ENCODE measurements around the gene STX1B.

Gene STX1B

GRCh38 chr16:30984669-30985400 lies 25.6 kb downstream of the STX1B start, which contains the start of gene HSD3B7:
Gene HSD3B7 (plus strand): TSS chr16:30985207. CDS start chr16:30985659, 452 bp downstream.
- H2AFZ ChIP-seq (ENCODE audit: low read length, unreplicated experiment), result no peak within 1 kb of the TSS
- no peak within 1 kb of the TSS for H3K27ac ChIP-seq (ENCODE audit: low read depth, low read length)
- H3K27me3 ChIP-seq (ENCODE audit: insufficient read depth, low read length), result no peaks in the 10 kb centered on the region
- no peaks in the 10 kb centered on the region; the same call in 1 of the 2 replicates for H3K36me3 ChIP-seq (ENCODE audit: insufficient read depth, low read length)
- peak within 1 kb of the TSS; percentile 60 for H3K4me3 ChIP-seq (ENCODE audit: low read depth, low read length)
- no peaks in the 10 kb centered on the region for H3K79me2 ChIP-seq (ENCODE audit: control insufficient read depth, insufficient read depth, low read length, unreplicated experiment)
- H3K4me1 ChIP-seq (ENCODE audit: control insufficient read depth, insufficient read depth, low read length, unreplicated experiment), result peaks cover 21% of the 10 kb centered on the region

GRCh38 chr16:30983898-30984610 lies 26.4 kb downstream of the STX1B start:
- H3K4me1 ChIP-seq (ENCODE audit: control insufficient read depth, insufficient read depth, low read length, unreplicated experiment), result peaks cover 21% of the 10 kb centered on the region
- H3K4me3 ChIP-seq (ENCODE audit: low read depth, low read length), result no peak overlapping the region
- no peak overlapping the region for H2AFZ ChIP-seq (ENCODE audit: low read length, unreplicated experiment)
- no peak overlapping the region for H3K27ac ChIP-seq (ENCODE audit: low read depth, low read length)
- H3K27me3 ChIP-seq (ENCODE audit: insufficient read depth, low read length), result no peaks in the 10 kb centered on the region
- no peaks in the 10 kb centered on the region; the same call in 1 of the 2 replicates for H3K36me3 ChIP-seq (ENCODE audit: insufficient read depth, low read length)
- no peaks in the 10 kb centered on the region for H3K79me2 ChIP-seq (ENCODE audit: control insufficient read depth, insufficient read depth, low read length, unreplicated experiment)

GRCh38 chr16:30983289-30983889 lies 27.0 kb downstream of the STX1B start:
- Histone ChIP-seq H3K4me1 (ENCODE audit: control insufficient read depth, insufficient read depth, low read length, unreplicated experiment) (peaks cover 21% of the 10 kb centered on the region), H3K4me3 (ENCODE audit: low read depth, low read length) (no peak overlapping the region), H3K27me3 (ENCODE audit: insufficient read depth, low read length) (no peaks in the 10 kb centered on the region), H3K36me3 (ENCODE audit: insufficient read depth, low read length) (peaks cover 3% of the 10 kb centered on the region; the same call in 1 of the 2 replicates), H2AFZ (ENCODE audit: low read length, unreplicated experiment) (no peak overlapping the region), H3K79me2 (ENCODE audit: control insufficient read depth, insufficient read depth, low read length, unreplicated experiment) (no peaks in the 10 kb centered on the region), H3K27ac (ENCODE audit: low read depth, low read length) (no peak overlapping the region)

DNA sequence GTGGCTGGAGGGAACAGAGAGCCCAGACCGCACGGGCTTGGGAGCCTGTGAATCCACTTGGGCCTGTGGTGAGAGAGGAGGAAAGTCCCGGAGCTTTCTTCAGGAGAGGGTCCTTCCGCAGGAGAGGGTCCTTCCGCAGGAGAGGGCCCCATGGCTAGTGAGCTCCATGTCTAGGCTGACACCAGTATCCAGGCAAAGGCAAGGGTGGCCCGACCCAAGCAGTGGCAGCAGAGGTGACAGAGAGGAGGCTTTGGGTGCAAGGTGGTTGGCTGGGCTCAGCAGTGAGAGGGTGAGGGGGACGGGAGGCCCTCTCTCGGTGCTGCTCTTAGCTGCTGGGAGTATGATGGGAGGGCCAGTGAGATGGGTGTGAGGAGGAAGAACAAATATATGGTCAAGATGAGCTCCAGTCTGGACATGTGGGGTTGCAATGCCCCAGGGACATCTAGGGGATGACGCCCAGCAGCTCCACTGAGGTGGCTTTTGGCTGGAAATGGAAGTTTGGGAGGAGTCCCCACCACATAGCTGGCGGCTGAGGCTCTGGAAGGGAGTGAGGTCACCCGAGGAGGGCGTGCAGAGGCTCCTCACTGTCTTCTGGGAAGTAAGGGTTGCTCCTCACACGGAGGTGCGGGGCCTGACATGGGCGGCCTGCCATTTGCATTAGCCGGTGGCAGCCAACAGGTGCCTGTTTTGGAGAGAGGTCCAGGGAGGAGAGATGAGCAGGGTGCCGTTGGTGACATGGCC lies 27.7 kb downstream of the STX1B start:
- no peak overlapping the region for H2AFZ ChIP-seq (ENCODE audit: low read length, unreplicated experiment)
- H3K79me2 ChIP-seq (ENCODE audit: control insufficient read depth, insufficient read depth, low read length, unreplicated experiment), result no peaks in the 10 kb centered on the region
- no peaks in the 10 kb centered on the region for H3K27me3 ChIP-seq (ENCODE audit: insufficient read depth, low read length)
- H3K4me1 ChIP-seq (ENCODE audit: control insufficient read depth, insufficient read depth, low read length, unreplicated experiment), result peaks cover 21% of the 10 kb centered on the region
- H3K27ac ChIP-seq (ENCODE audit: low read depth, low read length), result no peak overlapping the region
- H3K36me3 ChIP-seq (ENCODE audit: insufficient read depth, low read length), result peaks cover 4% of the 10 kb centered on the region; the same call in 1 of the 2 replicates
- no peak overlapping the region for H3K4me3 ChIP-seq (ENCODE audit: low read depth, low read length)

- Histone ChIP-seq H3K27me3 (ENCODE audit: insufficient read depth, low read length) (no peaks in the 10 kb centered on the region), H3K27ac (ENCODE audit: low read depth, low read length) (no peak overlapping the region), H3K4me1 (ENCODE audit: control insufficient read depth, insufficient read depth, low read length, unreplicated experiment) (peaks cover 19% of the 10 kb centered on the region), H2AFZ (ENCODE audit: low read length, unreplicated experiment) (no peak overlapping the region), H3K4me3 (ENCODE audit: low read depth, low read length) (no peak overlapping the region), H3K36me3 (ENCODE audit: insufficient read depth, low read length) (peaks cover 4% of the 10 kb centered on the region; the same call in 1 of the 2 replicates), H3K79me2 (ENCODE audit: control insufficient read depth, insufficient read depth, low read length, unreplicated experiment) (no peaks in the 10 kb centered on the region)
Measured at GRCh38 chr16:30980959-30981358, 29.5 kb downstream of the STX1B start.

DNA sequence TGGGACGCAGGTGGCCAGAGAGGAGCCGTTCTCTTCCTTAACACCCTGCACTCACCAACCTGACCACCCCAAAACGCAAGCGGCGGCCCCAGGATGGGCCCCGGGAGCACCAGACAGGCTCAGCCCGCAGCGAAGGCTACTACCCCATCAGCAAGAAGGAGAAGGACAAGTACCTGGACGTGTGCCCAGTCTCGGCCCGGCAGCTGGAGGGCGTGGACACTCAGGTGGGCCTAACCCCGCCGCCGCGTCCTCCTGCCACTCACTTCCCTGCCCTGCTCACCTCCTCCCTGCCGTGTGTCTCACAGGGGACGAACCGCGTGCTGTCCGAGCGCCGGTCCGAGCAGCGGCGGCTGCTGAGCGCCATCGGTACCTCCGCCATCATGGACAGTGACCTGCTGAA lies 30.0 kb downstream of the STX1B start:
- Histone ChIP-seq H2AFZ (ENCODE audit: low read length, unreplicated experiment) (no peak overlapping the region), H3K36me3 (ENCODE audit: insufficient read depth, low read length) (peaks cover 4% of the 10 kb centered on the region; the same call in 1 of the 2 replicates), H3K4me1 (ENCODE audit: control insufficient read depth, insufficient read depth, low read length, unreplicated experiment) (peaks cover 13% of the 10 kb centered on the region), H3K27me3 (ENCODE audit: insufficient read depth, low read length) (no peaks in the 10 kb centered on the region), H3K27ac (ENCODE audit: low read depth, low read length) (no peak overlapping the region), H3K4me3 (ENCODE audit: low read depth, low read length) (no peak overlapping the region), H3K79me2 (ENCODE audit: control insufficient read depth, insufficient read depth, low read length, unreplicated experiment) (no peaks in the 10 kb centered on the region)

DNA sequence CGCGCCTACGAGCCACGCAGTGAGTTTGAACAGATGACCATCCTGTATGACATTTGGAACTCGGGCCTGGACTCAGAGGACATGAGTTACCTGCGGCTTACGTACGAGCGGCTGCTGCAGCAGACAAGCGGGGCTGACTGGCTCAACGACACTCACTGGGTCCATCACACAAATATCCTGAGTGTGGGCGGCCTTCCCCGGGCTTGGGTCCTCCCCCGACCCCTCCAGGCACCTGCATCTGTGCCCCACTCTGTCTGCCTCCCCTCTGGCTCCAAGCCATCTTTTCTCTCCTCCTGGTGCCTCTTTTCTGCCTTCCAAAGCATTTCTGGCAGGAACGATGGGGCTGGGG lies 30.4 kb downstream of the STX1B start:
- H3K36me3 ChIP-seq (ENCODE audit: insufficient read depth, low read length), result peaks cover 4% of the 10 kb centered on the region; the same call in 1 of the 2 replicates
- H3K79me2 ChIP-seq (ENCODE audit: control insufficient read depth, insufficient read depth, low read length, unreplicated experiment), result no peaks in the 10 kb centered on the region
- no peaks in the 10 kb centered on the region for H3K27me3 ChIP-seq (ENCODE audit: insufficient read depth, low read length)
- no peak overlapping the region for H3K27ac ChIP-seq (ENCODE audit: low read depth, low read length)
- H2AFZ ChIP-seq (ENCODE audit: low read length, unreplicated experiment), result no peak overlapping the region
- peaks cover 9% of the 10 kb centered on the region for H3K4me1 ChIP-seq (ENCODE audit: control insufficient read depth, insufficient read depth, low read length, unreplicated experiment)
- no peak overlapping the region for H3K4me3 ChIP-seq (ENCODE audit: low read depth, low read length)

- Histone ChIP-seq H3K4me3 (ENCODE audit: low read depth, low read length) (no peak overlapping the region), H3K36me3 (ENCODE audit: insufficient read depth, low read length) (peaks cover 5% of the 10 kb centered on the region; the same call in 1 of the 2 replicates), H2AFZ (ENCODE audit: low read length, unreplicated experiment) (no peak overlapping the region), H3K27me3 (ENCODE audit: insufficient read depth, low read length) (no peaks in the 10 kb centered on the region), H3K4me1 (ENCODE audit: control insufficient read depth, insufficient read depth, low read length, unreplicated experiment) (peaks cover 9% of the 10 kb centered on the region), H3K27ac (ENCODE audit: low read depth, low read length) (no peak overlapping the region), H3K79me2 (ENCODE audit: control insufficient read depth, insufficient read depth, low read length, unreplicated experiment) (no peaks in the 10 kb centered on the region)
Measured at GRCh38 chr16:30979170-30980022, 31.0 kb downstream of the STX1B start.

GRCh38 chr16:30977502-30977901 lies 32.9 kb downstream of the STX1B start:
- Histone ChIP-seq H3K79me2 (ENCODE audit: control insufficient read depth, insufficient read depth, low read length, unreplicated experiment) (no peaks in the 10 kb centered on the region), H3K4me3 (ENCODE audit: low read depth, low read length) (no peak overlapping the region), H3K27ac (ENCODE audit: low read depth, low read length) (no peak overlapping the region), H3K4me1 (ENCODE audit: control insufficient read depth, insufficient read depth, low read length, unreplicated experiment) (peaks cover 1% of the 10 kb centered on the region), H3K36me3 (ENCODE audit: insufficient read depth, low read length) (peaks cover 6% of the 10 kb centered on the region; the same call in 1 of the 2 replicates), H3K27me3 (ENCODE audit: insufficient read depth, low read length) (no peaks in the 10 kb centered on the region), H2AFZ (ENCODE audit: low read length, unreplicated experiment) (no peak overlapping the region)

Measured in ACC112 (cell line).